Caco-2 (cell line): ENCODE results near the gene EXD3. TPM values are rescaled to one million over a fixed set of nuclear protein-coding genes. Genes with fewer than 3 reads are reported as not detected.

Experiments used
- BruUV-seq: library from RNA; stranded (reverse); fragments of 400-500 nt; replicated peaks from 2 replicates; lab custom pipeline; 2021; lab: Mats Ljungman, UMichigan
- CTCF ChIA-PET: fragments of 300-600 bp; sonication (Branson Sonifier 250); formaldehyde crosslinking; loops from one replicate; lab custom pipeline; 2022; ENCODE audit warnings: antibody characterized with exemption; lab: Charles Lee
- POLR2A ChIA-PET: fragments of 300-600 bp; sonication (Branson Sonifier 250); formaldehyde crosslinking; loops from one replicate; lab custom pipeline; 2022; ENCODE audit warnings: antibody characterized with exemption; lab: Charles Lee
- DNase-seq, 2 experiments: peaks; one replicate each; pipeline versions ENCODE4 v3.0.0 to v3.0.0-alpha.2; 2020 to 2022
- H3K27me3 ChIP-seq: replicated peaks from 2 replicates; pipeline ENCODE4 v1.6.0; 2011; ENCODE audit warnings: low read length; ENCODE audit not compliant: control insufficient read depth, insufficient read depth
- H3K36me3 ChIP-seq: 2 replicates; pipeline ENCODE4 v1.5.1; 2011; ENCODE audit warnings: low read length; ENCODE audit not compliant: control insufficient read depth, insufficient read depth
- H3K4me1 ChIP-seq: fragments of 250-450 bp; sonication (Bioruptor Pico); 2 replicates; pipeline ENCODE4 v1.5.1; 2020; ENCODE audit warnings: mild to moderate bottlenecking
- H3K4me3 ChIP-seq: 2 replicates; pipeline ENCODE4 v1.5.1; 2011; ENCODE audit warnings: low read depth, mild to moderate bottlenecking, control low read depth, low read length
- H3K9me3 ChIP-seq: fragments of 250-450 bp; sonication (Bioruptor Pico); 2 replicates; pipeline ENCODE4 v1.5.1; 2020; ENCODE audit warnings: mild to moderate bottlenecking, moderate library complexity
- H3K27ac Mint-ChIP-seq: one replicate; pipeline ENCODE4 v1.8.0; 2022; ENCODE audit warnings: mixed read lengths; ENCODE audit not compliant: unreplicated experiment
- H3K27me3 Mint-ChIP-seq: one replicate; pipeline ENCODE4 v1.8.0; 2022; ENCODE audit warnings: mixed read lengths; ENCODE audit not compliant: insufficient read depth, unreplicated experiment
- H3K36me3 Mint-ChIP-seq: one replicate; pipeline ENCODE4 v1.8.0; 2022; ENCODE audit warnings: mild to moderate bottlenecking, mixed read lengths; ENCODE audit not compliant: insufficient read depth, unreplicated experiment
- H3K4me1 Mint-ChIP-seq: one replicate; pipeline ENCODE4 v1.8.0; 2022; ENCODE audit warnings: low read depth, mixed read lengths; ENCODE audit not compliant: unreplicated experiment
- H3K4me3 Mint-ChIP-seq: one replicate; pipeline ENCODE4 v1.8.0; 2022; ENCODE audit warnings: mild to moderate bottlenecking, moderate library complexity, mixed read lengths; ENCODE audit not compliant: unreplicated experiment
- H3K9me3 Mint-ChIP-seq: one replicate; pipeline ENCODE4 v1.8.0; 2022; ENCODE audit warnings: mixed read lengths; ENCODE audit not compliant: unreplicated experiment
- CTCF ChIP-seq, 2 experiments: fragments of 200-600 bp in 1 of 2; IDR thresholded peaks; 1 replicate in 1 of 2; 2 replicates in 1 of 2; pipeline versions ENCODE4 v1.5.1 to v1.8.0; 2011 to 2022; ENCODE audit warnings: antibody characterized with exemption in 1 of 2, control low read depth in 1 of 2, inconsistent platforms in 1 of 2, low read depth in 1 of 2, low read length in 1 of 2, mild to moderate bottlenecking in 1 of 2, moderate library complexity in 1 of 2; ENCODE audit not compliant: insufficient read depth in 1 of 2, severe bottlenecking in 1 of 2, unreplicated experiment in 1 of 2
- intact Hi-C: fragments of 100-400 bp; cut with micrococcal nuclease; formaldehyde crosslinking; loops from one replicate; pipeline ENCODE4 v1.10.0; 2022; ENCODE audit not compliant: unreplicated experiment
- total RNA-seq: library from RNA; stranded (reverse); gene quantifications from 2 replicates; pipeline ENCODE4 v1.2.3, GENCODE V29; 2022

The EXD3 gene
- total RNA-seq, 1 experiment from 2014 or later: 10.9 TPM

GRCh38 chr9:137370865-137371520 lies 52.0 kb downstream of the EXD3 start:
- ChIA-PET POLR2A (no interaction called here), CTCF (no interaction called here)
- DNase-seq: peak in 1 of 2 experiments; percentile 24
- Histone ChIP-seq H3K27me3 (no peaks in the 10 kb centered on the region), H3K36me3 (no peaks in the 10 kb centered on the region), H3K4me3 (no peak overlapping the region), H3K9me3 (no peaks in the 10 kb centered on the region), H3K4me1 (no peaks in the 10 kb centered on the region)
- intact Hi-C loops: no loop called here
- peaks cover 5% of the 10 kb centered on the region for H3K4me1 Mint-ChIP-seq
- no peak overlapping the region for H3K4me3 Mint-ChIP-seq
- H3K9me3 Mint-ChIP-seq: no peaks in the 10 kb centered on the region
- H3K27me3 Mint-ChIP-seq: no peaks in the 10 kb centered on the region
- H3K36me3 Mint-ChIP-seq: peaks cover 9% of the 10 kb centered on the region
- BruUV-seq: no TSS peak
- no peak overlapping the region for H3K27ac Mint-ChIP-seq
- TF ChIP-seq CTCF (IDR thresholded peaks at IDR 0.05; ENCODE audit: insufficient read depth in 1 of 2, low read depth in 1 of 2, low read length in 1 of 2, severe bottlenecking in 1 of 2, unreplicated experiment in 1 of 2): no peak

- Mint-ChIP-seq H3K4me3 (no peak overlapping the region), H3K36me3 (peaks cover 9% of the 10 kb centered on the region), H3K27me3 (no peaks in the 10 kb centered on the region), H3K27ac (no peak overlapping the region), H3K4me1 (peaks cover 5% of the 10 kb centered on the region), H3K9me3 (no peaks in the 10 kb centered on the region)
- Histone ChIP-seq H3K4me3 (no peak overlapping the region), H3K27me3 (no peaks in the 10 kb centered on the region), H3K4me1 (no peaks in the 10 kb centered on the region), H3K36me3 (no peaks in the 10 kb centered on the region), H3K9me3 (no peaks in the 10 kb centered on the region)
- intact Hi-C loops: no loop called here
- POLR2A ChIA-PET: no interaction called here
- CTCF ChIA-PET: interaction anchor here (0.6 kb wide), 1 partner anchor 9 kb away, joined by 4 read pairs; no protein-coding TSS in a partner anchor
- no TSS peak for BruUV-seq
- no peak for TF ChIP-seq CTCF (IDR thresholded peaks at IDR 0.05; ENCODE audit: insufficient read depth in 1 of 2, low read depth in 1 of 2, low read length in 1 of 2, severe bottlenecking in 1 of 2, unreplicated experiment in 1 of 2)
- peak in 1 of 2 experiments; percentile 23 for DNase-seq
Observed at GRCh38 chr9:137369911-137370764, 52.8 kb downstream of the EXD3 start.

- Mint-ChIP-seq H3K9me3 (no peaks in the 10 kb centered on the region), H3K4me3 (no peak overlapping the region), H3K27ac (no peak overlapping the region), H3K4me1 (peaks cover 5% of the 10 kb centered on the region), H3K36me3 (peaks cover 9% of the 10 kb centered on the region), H3K27me3 (no peaks in the 10 kb centered on the region)
- ChIA-PET CTCF (no interaction called here), POLR2A (no interaction called here)
- TF ChIP-seq CTCF (IDR thresholded peaks at IDR 0.05; ENCODE audit: insufficient read depth in 1 of 2, low read depth in 1 of 2, low read length in 1 of 2, severe bottlenecking in 1 of 2, unreplicated experiment in 1 of 2): no peak
- Histone ChIP-seq H3K36me3 (no peaks in the 10 kb centered on the region), H3K4me3 (no peak overlapping the region), H3K27me3 (no peaks in the 10 kb centered on the region), H3K9me3 (no peaks in the 10 kb centered on the region), H3K4me1 (no peaks in the 10 kb centered on the region)
- BruUV-seq: no TSS peak
- intact Hi-C loops: no loop called here
- peak in 1 of 2 experiments; percentile 26 for DNase-seq
Observed at GRCh38 chr9:137369061-137369787, 53.7 kb downstream of the EXD3 start.
